NCI-H146 (cell line): ENCODE results near the gene PIK3R4.

Source experiments
- DNase-seq: peaks from one replicate; lab custom pipeline; 2025; lab: John Stamatoyannopoulos, UW

PIK3R4 gene

DNA sequence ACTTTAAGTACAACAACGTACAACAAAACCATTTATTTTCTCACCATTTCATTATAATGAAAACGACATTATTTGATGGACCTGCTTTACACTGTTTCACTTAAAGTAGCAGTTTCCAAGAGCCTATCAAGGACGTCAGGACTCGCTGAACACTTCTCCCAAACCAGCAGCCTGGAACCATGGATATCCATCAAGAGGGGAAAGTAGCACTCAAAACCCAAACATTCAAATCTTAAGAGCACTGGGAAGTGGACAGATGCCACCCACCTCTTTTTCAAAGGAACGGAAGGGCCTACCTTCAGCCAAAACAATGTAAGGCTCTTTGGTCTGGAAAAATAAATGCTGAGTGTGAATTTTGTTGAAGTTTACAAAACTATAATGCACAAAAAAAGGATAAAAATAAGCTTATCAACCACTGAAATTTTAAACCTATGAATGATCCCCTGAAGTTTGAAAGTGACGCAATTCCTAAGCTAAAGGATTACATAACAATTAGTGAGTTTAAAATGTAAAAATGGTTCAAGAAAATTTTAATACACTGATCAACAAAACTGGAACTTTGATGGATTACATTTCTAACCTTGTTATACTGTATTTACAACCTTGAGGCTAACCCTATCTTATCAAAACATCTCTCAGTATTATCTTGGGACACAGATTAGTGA is 4.6 kb downstream of the PIK3R4 start:
- no peak for DNase-seq

DNA sequence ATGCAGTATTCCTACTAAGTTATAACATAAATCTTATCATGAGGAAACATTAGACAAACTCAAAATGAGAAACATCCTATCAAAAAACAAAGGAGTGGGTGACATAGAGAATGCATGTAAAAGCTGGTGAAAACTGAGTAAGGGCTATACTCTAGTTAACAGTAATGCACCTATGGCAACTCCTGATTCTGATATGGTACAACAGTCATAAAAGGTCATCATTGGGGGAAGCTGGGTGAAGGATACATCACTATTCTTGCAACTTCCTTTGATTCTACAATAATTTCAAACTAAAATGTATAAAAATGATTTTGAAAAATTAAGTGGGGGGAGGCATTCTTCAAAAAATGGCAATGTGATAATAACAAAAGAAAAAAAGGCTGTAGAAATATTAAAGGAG is 6.8 kb downstream of the PIK3R4 start:
- DNase-seq: no peak

DNA sequence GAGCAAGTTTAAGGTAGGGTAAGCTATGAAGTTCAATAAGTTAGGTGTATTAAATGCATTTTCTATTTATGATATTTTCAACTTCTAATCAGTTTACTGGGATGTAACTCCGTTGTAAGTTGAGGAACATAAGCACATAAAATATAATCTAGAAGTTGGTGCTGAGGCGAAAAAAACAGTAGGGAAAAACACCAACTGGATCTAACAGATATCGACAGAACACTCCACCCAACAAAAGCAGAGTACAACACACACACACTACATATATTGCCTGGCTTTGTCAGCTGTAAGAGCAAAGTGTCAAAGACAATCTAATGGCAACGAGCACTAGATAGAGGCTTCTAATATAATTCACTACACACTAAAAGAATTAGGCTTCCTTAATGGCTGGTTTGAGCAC is 8.4 kb downstream of the PIK3R4 start:
- no peak for DNase-seq

DNA sequence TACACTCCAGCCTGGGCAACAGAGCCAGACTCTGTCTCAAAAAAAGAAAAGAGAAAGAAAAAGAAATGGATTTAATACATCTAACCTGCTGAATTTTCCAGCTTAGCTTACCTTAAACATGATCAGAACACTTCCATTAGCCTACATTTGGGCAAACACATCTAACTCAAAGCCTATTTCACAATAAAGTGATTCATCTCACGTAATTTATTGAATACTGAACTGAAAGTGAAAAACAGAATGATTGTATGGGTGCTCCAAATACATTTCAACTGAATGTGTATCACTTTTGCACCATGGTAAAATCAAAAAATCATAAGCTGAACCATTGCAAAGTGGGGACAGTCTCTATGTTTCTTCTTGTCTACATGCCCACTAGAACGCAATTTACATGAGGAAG is 9.0 kb downstream of the PIK3R4 start:
- DNase-seq: no peak

DNA sequence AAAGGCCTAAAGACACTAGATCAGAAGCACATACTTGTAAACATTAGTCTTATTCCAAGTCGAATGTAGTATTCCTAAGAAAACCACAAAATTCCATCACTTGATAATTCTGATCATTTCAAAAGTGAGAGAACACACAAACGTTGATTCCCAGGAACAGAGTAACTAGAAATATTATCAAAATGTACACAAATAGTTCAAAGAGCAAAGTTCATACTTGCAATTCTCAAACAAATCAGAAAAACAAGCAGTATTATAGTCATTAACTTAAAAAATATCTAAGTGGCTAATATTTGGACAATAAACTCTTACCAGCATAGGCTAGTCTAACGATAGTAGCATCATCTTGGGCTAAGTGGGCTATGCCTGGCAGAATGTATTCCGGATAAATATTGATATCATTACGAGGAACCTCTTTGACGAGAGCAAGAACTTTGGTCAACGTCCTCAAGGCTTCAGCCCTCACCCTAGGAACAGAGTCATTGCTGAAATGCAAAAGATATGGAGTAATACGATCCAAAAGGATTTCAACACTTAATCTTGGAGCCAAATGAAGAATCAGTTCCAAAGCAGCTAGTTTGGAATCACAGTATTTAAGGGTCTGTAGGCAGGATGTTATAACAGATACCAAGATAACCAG is 13.3 kb downstream of the PIK3R4 start:
- no peak for DNase-seq

DNA sequence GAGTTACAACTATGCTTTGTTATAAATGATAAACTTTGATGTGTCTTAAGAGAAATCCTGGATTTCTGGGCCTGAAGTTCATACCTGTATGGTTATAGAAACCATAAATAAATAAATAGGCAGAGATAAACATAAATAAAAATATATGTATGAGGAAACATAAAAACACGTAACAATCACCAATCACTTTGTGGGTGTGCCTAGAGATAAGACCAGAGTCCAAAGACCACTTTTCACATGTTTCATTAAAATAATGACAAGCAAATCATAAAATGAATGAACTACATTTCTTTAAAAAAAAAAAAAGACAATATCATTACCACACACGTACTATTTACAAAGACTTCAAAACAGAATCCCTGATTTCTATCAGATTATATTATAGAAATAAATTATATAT is 14.1 kb downstream of the PIK3R4 start:
- no peak for DNase-seq

DNA sequence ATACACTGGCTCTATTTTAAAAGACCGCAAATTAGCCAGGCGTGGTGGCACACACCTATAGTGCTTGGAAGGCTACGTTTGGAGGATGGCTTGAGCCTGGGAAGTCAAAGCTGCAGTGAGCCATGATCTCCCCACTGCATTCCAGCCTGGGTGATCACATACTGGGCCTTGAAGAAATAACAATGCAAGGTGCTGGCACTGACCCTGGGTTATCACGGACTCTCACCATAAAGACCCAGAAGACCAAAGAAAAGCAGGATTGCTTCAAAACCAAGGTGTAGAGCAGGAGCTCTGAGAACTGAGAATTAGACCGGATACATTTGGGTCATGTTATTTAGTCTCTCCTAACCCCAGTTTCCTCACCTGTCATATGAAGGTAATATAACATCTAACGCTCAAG is 14.8 kb downstream of the PIK3R4 start:
- no peak for DNase-seq

DNA sequence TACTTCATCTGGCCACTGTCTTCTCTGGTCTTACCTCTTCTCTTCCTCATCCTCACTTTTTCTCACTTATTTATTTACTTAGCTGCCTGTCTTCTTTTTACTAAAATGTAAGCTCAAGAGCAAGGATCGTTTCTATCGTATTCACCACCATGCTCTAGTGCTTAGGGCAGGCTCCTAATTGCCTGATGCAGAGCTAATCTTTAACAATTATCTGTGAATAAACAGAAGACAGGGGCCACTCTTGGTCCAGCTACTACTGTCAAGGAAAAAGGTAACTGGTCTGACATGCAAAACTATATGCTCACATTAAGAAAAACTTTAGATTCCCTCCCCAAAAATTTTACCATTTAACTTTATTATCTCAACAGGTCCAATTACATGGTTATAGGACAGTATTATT is 17.5 kb downstream of the PIK3R4 start:
- DNase-seq: peak; percentile 51

DNA sequence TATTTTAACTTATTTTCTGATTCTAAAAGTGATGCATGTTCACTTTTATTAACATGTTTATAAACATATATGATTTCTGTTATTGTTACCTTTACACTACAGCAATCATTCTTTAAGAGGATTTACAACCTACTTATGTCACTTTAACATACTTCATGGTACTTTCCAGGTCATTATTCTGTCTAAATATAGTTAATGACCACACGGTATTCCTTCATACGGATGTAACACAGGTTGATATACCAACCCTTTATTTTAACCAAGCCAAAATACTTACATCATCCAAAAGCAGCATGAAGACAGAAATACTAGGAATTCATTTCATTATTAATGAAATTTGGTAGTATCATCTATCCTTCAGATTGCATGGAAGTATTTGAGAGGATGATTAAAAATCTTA is 18.6 kb downstream of the PIK3R4 start:
- no peak for DNase-seq

DNA sequence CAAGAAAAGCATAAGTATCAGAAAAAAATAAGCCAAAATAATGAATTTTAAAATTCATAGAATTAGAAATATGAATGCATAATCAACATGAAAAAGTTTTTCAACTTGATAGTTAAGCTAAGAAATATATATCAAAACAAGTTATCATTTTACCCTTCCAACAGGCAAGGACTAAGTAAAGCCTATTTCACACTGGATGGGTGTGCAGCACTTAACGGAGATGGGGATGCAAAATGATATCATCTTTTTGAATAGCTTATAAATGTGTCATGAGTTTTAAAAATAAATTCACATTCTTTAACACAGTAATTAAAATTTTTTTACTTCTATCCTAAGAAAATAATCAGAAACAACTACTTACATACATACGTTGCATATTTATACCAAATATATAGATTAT is 20.9 kb downstream of the PIK3R4 start:
- no peak for DNase-seq

DNA sequence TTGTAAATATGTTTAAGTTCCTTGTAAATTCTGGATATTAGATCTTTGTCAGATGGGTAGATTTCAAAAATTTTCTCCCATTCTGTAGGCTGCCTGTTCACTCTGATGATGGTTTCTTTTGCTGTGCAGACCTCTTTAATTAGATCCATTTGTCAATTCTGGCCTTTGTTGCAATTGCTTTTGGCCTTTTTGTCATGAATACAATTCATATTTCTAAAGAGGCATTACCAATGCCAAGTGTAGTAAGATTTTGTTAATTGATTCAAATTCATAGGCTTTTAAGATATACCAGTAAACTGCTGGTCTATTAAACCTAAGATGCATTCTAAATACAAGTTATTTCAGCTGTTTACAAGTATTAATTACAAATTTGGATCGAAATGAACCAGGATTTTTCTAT is 31.0 kb downstream of the PIK3R4 start:
- DNase-seq: no peak

DNA sequence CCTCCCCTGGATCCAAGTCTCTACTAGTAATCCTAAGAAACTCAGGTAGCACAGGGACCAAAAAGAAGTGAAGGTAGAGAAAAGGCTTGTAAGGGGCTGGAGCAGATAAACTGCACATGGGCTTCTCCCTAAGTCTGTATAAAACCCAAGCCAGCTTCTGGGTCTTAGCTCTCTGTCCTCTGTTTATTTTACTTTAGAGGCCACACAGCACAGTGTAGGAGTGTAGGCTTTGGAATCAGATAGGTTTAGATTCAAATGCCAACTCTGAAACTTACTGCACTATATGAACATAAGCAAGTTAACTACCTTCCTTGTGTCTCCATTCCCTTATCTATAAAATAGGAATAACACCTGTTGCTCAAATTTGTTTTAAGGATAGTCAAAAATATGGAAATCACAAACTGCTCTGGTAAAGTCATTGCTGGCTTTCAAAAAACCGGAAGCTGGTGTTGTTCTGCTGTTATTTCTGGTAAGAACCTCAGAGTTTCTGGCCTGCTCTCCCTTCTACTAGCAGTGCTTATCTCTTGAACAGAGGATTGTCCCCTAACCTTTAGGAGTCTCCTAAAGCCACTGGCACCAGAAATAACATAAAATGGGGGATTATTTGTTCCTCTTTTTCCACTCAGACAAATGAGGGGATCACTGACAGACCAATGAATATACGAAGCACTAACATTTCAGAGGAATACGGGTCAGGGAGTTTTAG is 33.8 kb downstream of the PIK3R4 start:
- no peak for DNase-seq

DNA sequence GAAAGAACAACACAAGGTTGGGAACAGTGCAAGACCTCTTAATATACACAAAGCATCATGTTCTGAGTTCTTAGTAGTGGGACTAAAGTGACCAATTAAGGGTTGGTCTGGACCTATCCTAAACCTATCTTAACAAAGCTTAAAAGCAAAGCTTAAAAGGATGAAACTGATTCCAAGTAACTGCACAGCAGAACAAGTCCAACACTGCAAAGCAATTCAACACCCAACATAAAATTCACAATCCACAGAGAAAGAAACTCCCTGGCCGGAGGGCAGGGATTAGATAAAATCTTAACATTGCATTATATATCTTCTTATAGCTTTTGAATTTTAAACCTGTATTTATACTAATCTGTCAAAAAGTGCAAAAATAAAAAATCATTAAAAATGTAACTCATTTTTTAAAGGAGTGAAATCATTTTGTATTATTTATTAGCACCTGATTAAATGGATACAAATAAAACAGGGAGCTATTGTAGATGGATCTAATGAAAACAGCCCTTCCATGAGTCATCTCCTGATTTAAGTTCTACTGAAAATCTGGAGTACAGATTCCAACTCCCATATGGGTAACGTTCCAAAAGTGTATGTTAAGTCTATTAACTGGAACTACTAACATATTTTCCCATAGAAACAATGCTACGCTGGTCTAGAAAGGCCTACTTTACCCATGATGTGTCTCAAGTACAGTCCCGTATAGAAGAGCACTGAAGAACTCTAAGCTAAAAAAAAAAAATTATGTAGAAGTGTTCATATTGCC is 34.9 kb downstream of the PIK3R4 start:
- DNase-seq: no peak

DNA sequence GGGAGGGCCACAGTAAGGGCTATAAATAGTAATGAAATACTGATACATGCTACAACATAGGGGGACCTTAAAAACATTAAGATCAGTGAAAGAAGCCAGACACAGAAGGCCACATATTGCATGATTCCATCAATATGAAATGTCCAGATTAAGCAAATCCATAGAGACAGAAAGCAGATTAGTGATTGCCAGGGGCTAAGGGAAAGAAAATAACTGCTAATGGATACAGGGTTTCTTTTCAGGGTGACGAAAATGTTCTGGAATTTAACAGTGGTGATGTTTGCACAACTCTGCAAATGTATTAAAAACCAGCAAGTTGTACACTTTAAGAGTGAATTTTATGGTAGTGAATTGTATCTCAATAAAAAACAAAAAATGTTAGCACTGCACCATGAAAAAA is 37.0 kb downstream of the PIK3R4 start:
- DNase-seq: no peak

DNA sequence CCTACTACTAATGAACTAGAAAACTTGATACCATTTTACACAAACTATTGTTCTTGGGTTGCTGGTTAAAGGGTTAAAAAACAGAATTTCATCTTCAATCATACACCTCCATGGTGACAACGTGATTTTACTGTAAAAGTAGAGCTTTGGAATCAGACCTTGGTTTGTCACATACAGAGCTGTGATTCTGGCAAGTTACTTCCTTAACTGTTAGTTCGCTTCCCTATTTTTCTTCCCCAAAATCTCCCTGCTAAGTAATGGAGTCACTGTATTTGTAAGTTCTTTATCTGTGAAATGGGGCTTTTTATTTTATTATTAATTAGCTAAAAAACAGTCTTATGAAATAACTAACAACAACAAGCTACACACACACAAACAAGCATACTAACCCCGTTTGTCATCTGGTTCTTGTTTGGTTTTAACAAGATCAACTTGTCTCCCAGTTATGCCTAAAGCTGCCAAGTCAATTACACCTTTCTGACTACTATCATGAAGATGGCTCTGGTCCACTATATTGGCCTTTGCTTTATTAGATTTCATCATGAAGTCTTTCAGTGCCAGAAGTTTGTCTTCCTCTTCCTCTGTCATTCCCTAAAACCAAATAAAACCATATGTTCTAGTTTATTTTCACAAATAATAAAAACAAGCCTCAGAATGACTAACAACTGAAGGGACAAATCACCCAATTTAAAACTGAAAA is 38.6 kb downstream of the PIK3R4 start:
- no peak for DNase-seq

DNA sequence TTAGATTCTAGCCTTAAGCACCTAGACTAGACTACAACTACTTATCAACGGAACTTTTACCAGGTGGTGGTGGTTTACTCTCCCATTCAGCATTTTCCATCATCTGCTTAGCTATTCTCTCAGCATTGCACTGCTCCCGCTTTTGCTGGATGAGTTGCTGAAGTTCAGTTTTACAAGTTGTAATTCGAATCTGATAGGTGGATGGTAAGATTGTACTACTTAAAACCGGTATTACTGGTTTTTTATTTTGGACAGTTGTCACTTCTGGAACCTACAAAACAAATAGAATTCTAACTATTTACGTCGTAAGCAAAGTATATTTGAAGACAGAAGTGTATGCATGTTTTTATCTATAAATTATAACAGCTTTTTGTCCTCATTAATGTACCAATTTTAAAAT is 41.1 kb downstream of the PIK3R4 start:
- DNase-seq: no peak

DNA sequence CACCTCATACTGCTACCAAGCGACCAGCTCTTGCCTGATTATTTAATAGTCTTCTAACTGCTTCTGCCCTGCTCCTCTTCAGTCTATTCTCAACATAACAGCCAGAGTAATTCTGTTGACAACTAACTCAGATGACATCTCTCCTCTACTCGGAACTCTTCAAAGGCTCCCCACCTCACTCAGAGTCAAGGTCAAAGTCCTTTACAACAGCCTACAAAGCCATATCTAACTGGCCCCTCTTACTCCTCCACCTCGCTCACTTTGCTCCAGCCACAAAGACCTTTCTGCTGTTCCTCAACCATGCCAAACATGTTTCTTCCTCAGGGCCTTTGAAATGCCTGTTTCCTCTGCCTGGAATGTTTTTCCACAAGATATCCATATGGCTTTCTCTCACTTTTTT is 43.6 kb downstream of the PIK3R4 start:
- DNase-seq: no peak

DNA sequence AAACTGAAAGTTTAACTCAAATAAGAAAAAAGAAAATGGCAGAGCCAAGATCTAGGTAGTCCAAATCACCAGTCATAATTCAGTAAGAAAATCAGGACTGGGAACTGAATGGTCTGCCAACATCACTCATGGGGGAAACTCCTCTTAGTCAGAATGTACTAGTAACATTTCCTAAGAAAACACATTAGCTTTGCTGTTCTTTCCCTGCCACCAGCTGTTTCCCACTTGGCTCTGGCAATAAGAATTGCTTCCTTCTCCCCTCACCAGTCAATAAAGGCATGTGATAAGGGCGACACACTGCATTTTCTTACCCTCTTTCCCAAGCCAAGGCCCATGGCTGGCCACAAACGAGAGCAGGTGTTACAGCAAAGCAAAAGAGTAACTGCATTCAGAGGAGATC is 46.1 kb downstream of the PIK3R4 start:
- no peak for DNase-seq

DNA sequence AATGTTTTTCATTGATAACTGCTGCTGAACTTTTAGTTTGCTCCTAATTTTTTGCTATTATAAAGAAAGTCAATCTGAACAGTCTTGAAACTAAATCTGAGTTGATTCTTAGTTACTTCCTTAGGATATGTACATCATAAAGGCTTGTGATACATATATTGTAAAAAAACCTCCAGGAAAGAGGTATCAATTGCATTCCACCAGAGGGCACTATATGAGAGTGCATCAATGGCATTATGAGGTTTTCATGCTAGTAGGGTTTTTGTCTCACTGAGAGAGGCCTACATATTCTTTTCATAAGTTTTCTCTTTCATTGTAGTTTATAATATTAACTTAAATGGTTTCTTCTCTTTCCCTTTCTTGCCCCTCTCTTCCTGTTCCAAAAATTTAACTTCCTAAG is 46.9 kb downstream of the PIK3R4 start:
- peak; percentile 19 for DNase-seq

DNA sequence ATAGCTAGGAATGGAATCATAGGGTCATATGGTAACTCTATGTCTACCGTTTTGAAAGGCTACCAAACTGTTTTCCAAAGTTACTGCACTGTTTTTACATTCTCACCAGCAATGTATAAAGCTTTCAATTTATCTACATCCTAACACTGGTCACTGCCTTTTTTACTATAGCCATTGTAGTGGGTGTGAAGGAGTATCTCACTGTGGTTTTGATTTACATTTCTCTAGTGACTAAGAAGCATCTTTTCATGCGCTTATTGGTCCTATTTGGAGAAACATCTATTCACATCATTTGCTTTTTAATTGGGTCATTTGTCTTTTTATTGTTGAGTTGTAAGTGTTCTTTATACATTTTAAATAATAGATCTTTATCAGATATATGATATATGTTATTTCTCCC is 53.3 kb downstream of the PIK3R4 start:
- no peak for DNase-seq

DNA sequence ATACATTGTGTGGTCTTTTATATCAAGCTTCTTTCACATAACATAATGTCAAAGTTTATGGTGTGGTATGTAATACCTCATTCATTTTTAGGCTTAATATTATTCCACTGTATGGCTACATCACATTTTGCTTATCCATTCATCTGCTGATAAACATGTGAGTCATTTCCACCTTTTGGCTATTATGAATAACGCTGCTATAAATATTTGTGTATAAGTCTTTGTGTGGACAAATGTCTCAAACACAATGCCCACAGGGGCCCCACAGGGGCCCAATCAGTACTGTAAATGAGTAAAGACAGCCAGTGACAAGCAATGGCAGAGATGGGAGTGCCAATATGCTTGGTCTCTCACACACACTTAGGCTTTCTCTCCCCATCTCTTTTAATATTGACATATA is 54.2 kb downstream of the PIK3R4 start:
- no peak for DNase-seq
